HepG2 (cell line): ENCODE results near the gene UBE2O. TPM values are rescaled to one million over a fixed set of nuclear protein-coding genes. Genes with fewer than 3 reads are reported as not detected.

Experiments used
- ARID2 ChIP-seq: sonication (generic); formaldehyde crosslinking; IDR thresholded peaks from 2 replicates; pipeline ENCODE4 v1.8.1; 2022; ENCODE audit warnings: mild to moderate bottlenecking, missing genetic modification reagents, borderline replicate concordance
- CBX5 ChIP-seq: sonication (generic); formaldehyde crosslinking; IDR thresholded peaks from 2 replicates; pipeline ENCODE4 v1.4.0; 2020; ENCODE audit warnings: missing genetic modification reagents, borderline replicate concordance
- ESRRA ChIP-seq: sonication (generic); formaldehyde crosslinking; IDR thresholded peaks from 2 replicates; pipeline ENCODE4 v1.5.1; 2020; ENCODE audit warnings: mild to moderate bottlenecking, low read depth, missing genetic modification reagents
- HMG20B ChIP-seq: conservative IDR thresholded peaks from 2 replicates; pipeline ENCODE4 v1.6.1; 2016; ENCODE audit warnings: missing genetic modification reagents, missing compliant biosample characterization
- PAF1 ChIP-seq: IDR thresholded peaks from 2 replicates; pipeline ENCODE4 v1.6.1; 2016; ENCODE audit warnings: missing genetic modification reagents, missing compliant biosample characterization
- PHF21A ChIP-seq: sonication (generic); formaldehyde crosslinking; IDR thresholded peaks from 2 replicates; pipeline ENCODE4 v1.5.0; 2020; ENCODE audit warnings: mild to moderate bottlenecking, missing genetic modification reagents
- PRPF4 ChIP-seq: fragments of 200-400 bp; formaldehyde crosslinking; IDR thresholded peaks from 2 replicates; pipeline ENCODE4 v1.6.1; 2016; ENCODE audit warnings: low read length, low read depth; ENCODE audit not compliant: poor library complexity, severe bottlenecking
- RAD21 ChIP-seq: fragments of 450-650 bp; formaldehyde crosslinking; IDR thresholded peaks from 2 replicates; pipeline ENCODE4 v1.5.0; 2020; ENCODE audit warnings: mild to moderate bottlenecking
- RFXAP ChIP-seq: sonication (generic); formaldehyde crosslinking; IDR thresholded peaks from 2 replicates; pipeline ENCODE4 v1.4.0; 2020; ENCODE audit warnings: missing genetic modification reagents, borderline replicate concordance
- SIN3A ChIP-seq: IDR thresholded peaks from 2 replicates; pipeline ENCODE4 v1.6.1; 2011; ENCODE audit warnings: low read depth, mild to moderate bottlenecking, control low read depth, low read length, borderline replicate concordance
- SKI ChIP-seq: fragments of 450-650 bp; IDR thresholded peaks from one replicate; pipeline ENCODE4 v1.6.1; 2018; ENCODE audit warnings: mild to moderate bottlenecking; ENCODE audit not compliant: partially characterized antibody
- U2AF1 ChIP-seq: fragments of 200-400 bp; formaldehyde crosslinking; optimal IDR thresholded peaks from 2 replicates; pipeline ENCODE3; 2017; ENCODE audit warnings: mild to moderate bottlenecking, low read depth, low read length
- ZNF331 ChIP-seq: sonication (generic); formaldehyde crosslinking; IDR thresholded peaks from 2 replicates; pipeline ENCODE4 v1.4.0; 2020; ENCODE audit warnings: missing genetic modification reagents
- ZNF749 ChIP-seq: sonication (generic); formaldehyde crosslinking; IDR thresholded peaks from 2 replicates; pipeline ENCODE4 v1.8.0; 2022; ENCODE audit warnings: mild to moderate bottlenecking, missing genetic modification reagents, moderate library complexity, borderline replicate concordance
- ZNF770 ChIP-seq: sonication (generic); formaldehyde crosslinking; IDR thresholded peaks from 2 replicates; pipeline ENCODE4 v1.5.0; 2020; ENCODE audit warnings: mild to moderate bottlenecking, missing genetic modification reagents
- polyA plus RNA-seq, 8 experiments: library from polyadenylated mRNA; depleted of rRNA in 3 of 8; stranded (reverse) in 7 of 8; unstranded in 1 of 8; fragments of >200 nt; fragmentation: Illumina TruSeq in 4 of 8; extraction: Trizol in 4 of 8; gene quantifications; 2 replicates each; pipeline versions ENCODE4 v1.2.1 to v1.2.3, GENCODE V29; 2011 to 2016; ENCODE audit warnings: low read depth in 4 of 8, missing spikeins in 1 of 8, mixed read lengths in 1 of 8; ENCODE audit not compliant: insufficient read depth in 1 of 8
- total RNA-seq, 5 experiments: library from RNA; depleted of rRNA; stranded (reverse); fragments of >200 nt; fragmentation: Illumina TruSeq; extraction: Trizol; gene quantifications; 2 replicates each; pipeline ENCODE4 v1.2.3, GENCODE V29; 2016; ENCODE audit warnings: low read depth in 1 of 5
- TF ChIP-seq, protein P1 (sequence below): sonication (generic); formaldehyde crosslinking; IDR thresholded peaks from 2 replicates; pipeline ENCODE4 v1.5.0; 2020; ENCODE audit warnings: missing genetic modification reagents, mild to moderate bottlenecking, borderline replicate concordance
- TF ChIP-seq, protein P2 (sequence below): sonication (generic); formaldehyde crosslinking; IDR thresholded peaks from 2 replicates; pipeline ENCODE4 v1.5.0; 2020; ENCODE audit warnings: missing genetic modification reagents, mild to moderate bottlenecking, borderline replicate concordance
- TF ChIP-seq, protein P3 (sequence below): sonication (generic); formaldehyde crosslinking; IDR thresholded peaks from 2 replicates; pipeline ENCODE4 v1.4.0; 2020; ENCODE audit warnings: missing genetic modification reagents, borderline replicate concordance

The UBE2O gene
- total and polyA plus RNA-seq, 2 of the 13 experiments (the other 11 are each of a cell fraction or from before 2014, with no cell fraction given), result 21.5 to 23.5 TPM

- TF ChIP-seq PAF1 (CRISPR knock-in tag), result no peak
- TF ChIP-seq ZNF331 (CRISPR knock-in tag), result no peak
- TF ChIP-seq, protein P1, sequence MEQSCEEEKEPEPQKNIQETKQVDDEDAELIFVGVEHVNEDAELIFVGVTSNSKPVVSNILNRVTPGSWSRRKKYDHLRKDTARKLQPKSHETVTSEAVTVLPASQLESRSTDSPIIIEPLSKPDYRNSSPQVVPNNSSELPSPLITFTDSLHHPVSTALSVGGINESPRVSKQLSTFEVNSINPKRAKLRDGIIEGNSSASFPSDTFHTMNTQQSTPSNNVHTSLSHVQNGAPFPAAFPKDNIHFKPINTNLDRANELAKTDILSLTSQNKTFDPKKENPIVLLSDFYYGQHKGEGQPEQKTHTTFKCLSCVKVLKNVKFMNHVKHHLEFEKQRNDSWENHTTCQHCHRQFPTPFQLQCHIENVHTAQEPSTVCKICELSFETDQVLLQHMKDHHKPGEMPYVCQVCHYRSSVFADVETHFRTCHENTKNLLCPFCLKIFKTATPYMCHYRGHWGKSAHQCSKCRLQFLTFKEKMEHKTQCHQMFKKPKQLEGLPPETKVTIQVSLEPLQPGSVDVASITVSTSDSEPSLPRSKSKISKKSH (CRISPR knock-in tag), result peak; percentile 54; the same call in 1 of the 2 replicates
- peak; percentile 75; the same call in 1 of the 2 replicates for TF ChIP-seq ZNF749 (CRISPR knock-in tag)
- TF ChIP-seq HMG20B (CRISPR knock-in tag), result 0 out of 2 replicates have a peak, but pooled peaks have one; percentile 47
- peak; percentile 92 for TF ChIP-seq SKI
- TF ChIP-seq U2AF1, result no peak
- no peak for TF ChIP-seq PHF21A
- no peak for TF ChIP-seq PRPF4
- peak; percentile 97 for TF ChIP-seq ZNF770 (CRISPR knock-in tag)
- TF ChIP-seq CBX5 (CRISPR knock-in tag), result no peak
- TF ChIP-seq SIN3A, result 0 out of 2 replicates have a peak, but pooled peaks have one; percentile 67
- no peak for TF ChIP-seq ARID2 (CRISPR knock-in tag)
- TF ChIP-seq RAD21 (CRISPR knock-in tag), result peak; percentile 65; the same call in 1 of the 2 replicates
- no peak for TF ChIP-seq ESRRA (CRISPR knock-in tag)
- TF ChIP-seq RFXAP (CRISPR knock-in tag), result no peak
- TF ChIP-seq, protein P2, sequence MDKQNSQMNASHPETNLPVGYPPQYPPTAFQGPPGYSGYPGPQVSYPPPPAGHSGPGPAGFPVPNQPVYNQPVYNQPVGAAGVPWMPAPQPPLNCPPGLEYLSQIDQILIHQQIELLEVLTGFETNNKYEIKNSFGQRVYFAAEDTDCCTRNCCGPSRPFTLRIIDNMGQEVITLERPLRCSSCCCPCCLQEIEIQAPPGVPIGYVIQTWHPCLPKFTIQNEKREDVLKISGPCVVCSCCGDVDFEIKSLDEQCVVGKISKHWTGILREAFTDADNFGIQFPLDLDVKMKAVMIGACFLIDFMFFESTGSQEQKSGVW (CRISPR knock-in tag), result no peak
- TF ChIP-seq, protein P3, sequence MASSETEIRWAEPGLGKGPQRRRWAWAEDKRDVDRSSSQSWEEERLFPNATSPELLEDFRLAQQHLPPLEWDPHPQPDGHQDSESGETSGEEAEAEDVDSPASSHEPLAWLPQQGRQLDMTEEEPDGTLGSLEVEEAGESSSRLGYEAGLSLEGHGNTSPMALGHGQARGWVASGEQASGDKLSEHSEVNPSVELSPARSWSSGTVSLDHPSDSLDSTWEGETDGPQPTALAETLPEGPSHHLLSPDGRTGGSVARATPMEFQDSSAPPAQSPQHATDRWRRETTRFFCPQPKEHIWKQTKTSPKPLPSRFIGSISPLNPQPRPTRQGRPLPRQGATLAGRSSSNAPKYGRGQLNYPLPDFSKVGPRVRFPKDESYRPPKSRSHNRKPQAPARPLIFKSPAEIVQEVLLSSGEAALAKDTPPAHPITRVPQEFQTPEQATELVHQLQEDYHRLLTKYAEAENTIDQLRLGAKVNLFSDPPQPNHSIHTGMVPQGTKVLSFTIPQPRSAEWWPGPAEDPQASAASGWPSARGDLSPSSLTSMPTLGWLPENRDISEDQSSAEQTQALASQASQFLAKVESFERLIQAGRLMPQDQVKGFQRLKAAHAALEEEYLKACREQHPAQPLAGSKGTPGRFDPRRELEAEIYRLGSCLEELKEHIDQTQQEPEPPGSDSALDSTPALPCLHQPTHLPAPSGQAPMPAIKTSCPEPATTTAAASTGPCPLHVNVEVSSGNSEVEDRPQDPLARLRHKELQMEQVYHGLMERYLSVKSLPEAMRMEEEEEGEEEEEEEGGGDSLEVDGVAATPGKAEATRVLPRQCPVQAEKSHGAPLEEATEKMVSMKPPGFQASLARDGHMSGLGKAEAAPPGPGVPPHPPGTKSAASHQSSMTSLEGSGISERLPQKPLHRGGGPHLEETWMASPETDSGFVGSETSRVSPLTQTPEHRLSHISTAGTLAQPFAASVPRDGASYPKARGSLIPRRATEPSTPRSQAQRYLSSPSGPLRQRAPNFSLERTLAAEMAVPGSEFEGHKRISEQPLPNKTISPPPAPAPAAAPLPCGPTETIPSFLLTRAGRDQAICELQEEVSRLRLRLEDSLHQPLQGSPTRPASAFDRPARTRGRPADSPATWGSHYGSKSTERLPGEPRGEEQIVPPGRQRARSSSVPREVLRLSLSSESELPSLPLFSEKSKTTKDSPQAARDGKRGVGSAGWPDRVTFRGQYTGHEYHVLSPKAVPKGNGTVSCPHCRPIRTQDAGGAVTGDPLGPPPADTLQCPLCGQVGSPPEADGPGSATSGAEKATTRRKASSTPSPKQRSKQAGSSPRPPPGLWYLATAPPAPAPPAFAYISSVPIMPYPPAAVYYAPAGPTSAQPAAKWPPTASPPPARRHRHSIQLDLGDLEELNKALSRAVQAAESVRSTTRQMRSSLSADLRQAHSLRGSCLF, result no peak
Measured at GRCh38 chr17:76384222-76384986, 68.5 kb downstream of the UBE2O start, which contains the start of gene SPHK1 (continued).
